ENCODE results near the gene GPR161. TPM values are rescaled to one million over a fixed set of nuclear protein-coding genes. Genes with fewer than 3 reads are reported as not detected.

The GPR161 gene
- total and polyA plus RNA-seq, 9 of the 15 experiments (the other 6 are each of a cell fraction or from before 2014, with no cell fraction given), result 0.15 to 2.4 (median 0.76) TPM

GRCh38 chr1:168104535-168104934 lies 32.2 kb downstream of the GPR161 start (continued):
- no peak for TF ChIP-seq NKRF (IDR thresholded peaks at IDR 0.05; ENCODE audit: borderline replicate concordance)

- no peaks in the 10 kb centered on the region for H3K36me3 ChIP-seq (ENCODE audit: control insufficient read depth, insufficient read depth, low read length)
- H2AFZ ChIP-seq (ENCODE audit: low read depth, low read length), result no peak overlapping the region
- no peak for ATAC-seq
- DNase-seq (ENCODE audit: extremely low read depth in 1 of 4, low spot score in 3 of 4), result no peak
- no peaks in the 10 kb centered on the region for H3K79me2 ChIP-seq (ENCODE audit: control insufficient read depth, insufficient read depth, low read length)
- no peaks in the 10 kb centered on the region for H4K20me1 ChIP-seq (replicated peaks; ENCODE audit: control insufficient read depth, insufficient read depth, low read length)
- no peaks in the 10 kb centered on the region for H3K9me3 ChIP-seq (replicated peaks; ENCODE audit: control insufficient read depth, insufficient read depth, low read depth, low read length)
- intact Hi-C loops (cut with micrococcal nuclease) (no loop called here), in situ Hi-C loops (cut with MboI) (no loop called here)
- no peaks in the 10 kb centered on the region for H3K9me1 ChIP-seq (ENCODE audit: control insufficient read depth, insufficient read depth, low read length)
- H3K27me3 ChIP-seq (ENCODE audit: control insufficient read depth in 2 of 2, insufficient read depth in 2 of 2, low read length in 2 of 2), result peaks cover 0 to 15% of the 10 kb centered on the region in 2 experiments; a peak in 3 of 5 replicates
- H3K9ac ChIP-seq (ENCODE audit: insufficient read depth in 1 of 2, low read depth in 2 of 2, low read length in 2 of 2), result no peak overlapping the region
- 25% methylated on average over 1 of the region's 1 CpG for WGBS (ENCODE audit: insufficient coverage, low coverage, missing lambda C conversion rate)
- H3K4me1 ChIP-seq (replicated peaks in 1 of 2; ENCODE audit: control insufficient read depth in 2 of 2, insufficient read depth in 2 of 2, low read length in 2 of 2), result peaks cover 0 to 4% of the 10 kb centered on the region in 2 experiments; a peak in 2 of 5 replicates
- BruUV-seq (replicated peaks), result no TSS peak
- H3K27ac ChIP-seq (ENCODE audit: extremely low read depth, low read depth, low read length), result no peak overlapping the region
- no peak for FAIRE-seq
- H3K4me2 ChIP-seq (ENCODE audit: insufficient read depth, low read length), result no peak overlapping the region
- ChIA-PET POLR2A (interaction anchor here (0.9 kb wide), 1 partner anchor 21 kb away, joined by 3 read pairs; no protein-coding TSS in a partner anchor), CTCF (ENCODE audit: low intra/inter-chr PET ratio) (no interaction called here)
- H3K4me3 ChIP-seq, result no peak overlapping the region
- TF ChIP-seq ARID1B (IDR thresholded peaks at IDR 0.05) (no peak), NFE2L1 (tag; IDR thresholded peaks at IDR 0.05; ENCODE audit: borderline replicate concordance, low read depth) (no peak), EZH2 (IDR thresholded peaks at IDR 0.05; ENCODE audit: borderline replicate concordance, low read depth, low read length) (no peak), ETV6 (IDR thresholded peaks at IDR 0.05; ENCODE audit: borderline replicate concordance in 1 of 2, low read depth in 2 of 2, low read length in 1 of 2) (no peak), ETV6 (CRISPR knock-in tag; IDR thresholded peaks at IDR 0.05; ENCODE audit: borderline replicate concordance) (no peak), SREBF2 (CRISPR knock-in tag; IDR thresholded peaks at IDR 0.05) (no peak), HDAC1 (IDR thresholded peaks at IDR 0.05) (no peak), BDP1 (IDR thresholded peaks at IDR 0.05; ENCODE audit: insufficient read depth, insufficient read length) (no peak), YBX1 (IDR thresholded peaks at IDR 0.05) (no peak), ZNF511 (CRISPR knock-in tag; IDR thresholded peaks at IDR 0.05) (no peak), ADNP (tag; IDR thresholded peaks at IDR 0.05) (no peak), ZBTB5 (IDR thresholded peaks at IDR 0.05) (no peak), RAD21 (CRISPR knock-in tag; conservative IDR thresholded peaks at IDR 0.05 in 1 of 2, IDR thresholded peaks at IDR 0.05 in 1 of 2) (no peak), ATF4 (CRISPR knock-in tag; IDR thresholded peaks at IDR 0.05) (no peak), ZNF75A (CRISPR knock-in tag; IDR thresholded peaks at IDR 0.05) (no peak), ZEB2 (IDR thresholded peaks at IDR 0.05) (no peak), ARID2 (IDR thresholded peaks at IDR 0.05) (no peak)
These were observed 34.2 kb downstream of the GPR161 start for GRCh38 chr1:168102487-168102886.

Data from K562 (cell line).